Posterior cingulate gyrus (tissue), 11 donors: ENCODE measurements around the gene WWC1.

Experiments used
- DNase-seq, 10 donors: peaks; one replicate each; pipeline versions ENCODE4 v3.0.0 to v3.0.0-alpha.2; 2020 to 2021; ENCODE audit warnings: mixed read lengths in 3 of 10
- intact Hi-C: fragments of 100-400 bp; cut with DNase I; formaldehyde crosslinking; loops from one replicate; pipeline ENCODE4 v1.15.1; 2023

The WWC1 gene

GRCh38 chr5:168357876-168358275 lies 66.4 kb downstream of the WWC1 start:
- intact Hi-C loops: no loop called here
- DNase-seq: peak in 1 of 10 donors; percentile 7

- intact Hi-C loops: no loop called here
- no peak for DNase-seq
Observed at GRCh38 chr5:168359820-168360460, 68.5 kb downstream of the WWC1 start.

GRCh38 chr5:168360521-168361285 lies 69.3 kb downstream of the WWC1 start:
- intact Hi-C loops: no loop called here
- DNase-seq: no peak

- no peak for DNase-seq
- intact Hi-C loops: no loop called here
Observed at GRCh38 chr5:168362097-168362885, 70.8 kb downstream of the WWC1 start.

- intact Hi-C loops: no loop called here
- DNase-seq: no peak
Observed at GRCh38 chr5:168364151-168364661, 72.8 kb downstream of the WWC1 start.

GRCh38 chr5:168364750-168365550 lies 73.5 kb downstream of the WWC1 start:
- DNase-seq: no peak
- intact Hi-C loops: no loop called here

GRCh38 chr5:168365581-168366081 lies 74.2 kb downstream of the WWC1 start:
- DNase-seq: peak in 5 of 10 donors; percentile 11 to 85 (median 34)
- intact Hi-C loops: no loop called here

- DNase-seq: no peak
- intact Hi-C loops: no loop called here
Observed at GRCh38 chr5:168366116-168366515, 74.7 kb downstream of the WWC1 start.

- DNase-seq: no peak
- intact Hi-C loops: no loop called here
Observed at GRCh38 chr5:168368854-168369253, 77.4 kb downstream of the WWC1 start.

- intact Hi-C loops: no loop called here
- no peak for DNase-seq
Observed at GRCh38 chr5:168370831-168371230, 79.4 kb downstream of the WWC1 start.

GRCh38 chr5:168372356-168372946 lies 81.0 kb downstream of the WWC1 start:
- intact Hi-C loops: no loop called here
- DNase-seq: no peak

GRCh38 chr5:168374532-168374931 lies 83.1 kb downstream of the WWC1 start:
- DNase-seq: no peak
- intact Hi-C loops: no loop called here

GRCh38 chr5:168375214-168375613 lies 83.8 kb downstream of the WWC1 start:
- DNase-seq: no peak
- intact Hi-C loops: no loop called here

GRCh38 chr5:168377525-168377924 lies 86.1 kb downstream of the WWC1 start:
- intact Hi-C loops: no loop called here
- no peak for DNase-seq

GRCh38 chr5:168378741-168379140 lies 87.3 kb downstream of the WWC1 start:
- intact Hi-C loops: no loop called here
- no peak for DNase-seq

GRCh38 chr5:168382421-168382820 lies 91.0 kb downstream of the WWC1 start:
- no peak for DNase-seq
- intact Hi-C loops: no loop called here

- intact Hi-C loops: no loop called here
- DNase-seq: no peak
Observed at GRCh38 chr5:168390491-168390890, 99.0 kb downstream of the WWC1 start.

GRCh38 chr5:168393773-168394172 lies 102.3 kb downstream of the WWC1 start:
- DNase-seq: no peak
- intact Hi-C loops: no loop called here

- intact Hi-C loops: no loop called here
- no peak for DNase-seq
Observed at GRCh38 chr5:168400429-168401220, 109.2 kb downstream of the WWC1 start.
